Gastroesophageal sphincter (tissue), 3 donors: ENCODE data around the gene TOMM20.

Experiments
- EP300 ChIP-seq: sonication (generic); formaldehyde crosslinking; IDR thresholded peaks from one replicate; pipeline ENCODE4 v1.6.1; 2017; ENCODE audit warnings: antibody characterized with exemption, mild to moderate bottlenecking
- POLR2A ChIP-seq, 2 donors: fragments of 450-650 bp; IDR thresholded peaks; one replicate each; pipeline ENCODE4 v1.6.1; 2017; ENCODE audit warnings: antibody characterized with exemption in 2 of 2, mild to moderate bottlenecking in 2 of 2, moderate library complexity in 1 of 2
- TF ChIP-seq, protein P1 (sequence below), 4 experiments: fragments of 200-600 bp in 2 of 4; fragments of 450-650 bp in 2 of 4; sonication (generic) in 1 of 4; IDR thresholded peaks; one replicate each; pipeline ENCODE4 v1.5.1; 2017 to 2019; ENCODE audit warnings: antibody characterized with exemption in 4 of 4, mild to moderate bottlenecking in 2 of 4, moderate library complexity in 2 of 4

DNA sequence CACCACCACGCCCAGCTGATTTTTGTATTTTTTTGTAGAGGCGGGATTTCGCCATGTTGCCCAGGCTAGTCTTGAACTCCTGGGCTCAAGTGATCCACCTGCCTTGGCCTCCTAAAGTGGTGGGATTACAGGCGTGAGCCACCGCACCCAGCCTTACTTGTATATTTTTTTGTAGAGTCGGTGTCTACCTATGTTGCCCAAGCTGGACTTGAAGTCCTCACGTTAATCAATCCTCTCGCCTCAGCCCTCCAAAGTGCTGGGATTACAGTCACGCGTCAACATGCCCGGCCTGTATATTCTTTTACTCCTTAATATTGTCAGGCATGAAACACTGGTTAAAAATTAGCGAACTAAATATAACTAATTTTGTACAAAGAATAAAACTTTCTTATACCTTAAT, 5.5 kb upstream of the TOMM20 start:
- TF ChIP-seq POLR2A (IDR thresholded peaks at IDR 0.05), result no peak
- TF ChIP-seq, protein P1, sequence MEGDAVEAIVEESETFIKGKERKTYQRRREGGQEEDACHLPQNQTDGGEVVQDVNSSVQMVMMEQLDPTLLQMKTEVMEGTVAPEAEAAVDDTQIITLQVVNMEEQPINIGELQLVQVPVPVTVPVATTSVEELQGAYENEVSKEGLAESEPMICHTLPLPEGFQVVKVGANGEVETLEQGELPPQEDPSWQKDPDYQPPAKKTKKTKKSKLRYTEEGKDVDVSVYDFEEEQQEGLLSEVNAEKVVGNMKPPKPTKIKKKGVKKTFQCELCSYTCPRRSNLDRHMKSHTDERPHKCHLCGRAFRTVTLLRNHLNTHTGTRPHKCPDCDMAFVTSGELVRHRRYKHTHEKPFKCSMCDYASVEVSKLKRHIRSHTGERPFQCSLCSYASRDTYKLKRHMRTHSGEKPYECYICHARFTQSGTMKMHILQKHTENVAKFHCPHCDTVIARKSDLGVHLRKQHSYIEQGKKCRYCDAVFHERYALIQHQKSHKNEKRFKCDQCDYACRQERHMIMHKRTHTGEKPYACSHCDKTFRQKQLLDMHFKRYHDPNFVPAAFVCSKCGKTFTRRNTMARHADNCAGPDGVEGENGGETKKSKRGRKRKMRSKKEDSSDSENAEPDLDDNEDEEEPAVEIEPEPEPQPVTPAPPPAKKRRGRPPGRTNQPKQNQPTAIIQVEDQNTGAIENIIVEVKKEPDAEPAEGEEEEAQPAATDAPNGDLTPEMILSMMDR (IDR thresholded peaks at IDR 0.05), result no peak
- TF ChIP-seq EP300, result no peak
